ENCODE measurements around the gene L2HGDH. TPM values are rescaled to one million over a fixed set of nuclear protein-coding genes. Genes with fewer than 3 reads are reported as not detected.

Gene L2HGDH
- total RNA-seq, 1 experiment from 2014 or later = 27.8 TPM

DNA sequence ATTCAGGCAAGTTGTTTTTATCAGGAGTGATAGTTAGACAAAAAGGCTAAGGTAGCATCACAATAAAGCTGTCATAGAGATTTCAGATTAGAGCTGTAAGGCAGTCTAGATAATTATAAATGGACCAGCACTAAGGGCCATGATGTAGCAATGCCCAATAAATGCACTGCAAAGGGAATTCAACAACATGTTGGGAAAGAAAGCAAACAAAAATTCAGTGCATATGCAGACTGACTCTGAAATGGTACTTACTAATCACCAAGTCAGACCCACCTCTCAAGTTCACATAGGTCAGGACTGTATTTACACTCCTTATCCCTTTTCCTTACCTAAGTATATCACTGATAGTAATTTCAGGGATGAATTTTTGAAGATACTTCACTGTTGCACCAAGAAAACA is 47.0 kb downstream of the L2HGDH start:
- DNase-seq (no peak), ATAC-seq (no peak)
- Histone ChIP-seq H3K9me3 (ENCODE audit: low read length) (no peaks in the 10 kb centered on the region), H3K9me2 (replicated peaks; ENCODE audit: low read length) (no peaks in the 10 kb centered on the region), H3K4me2 (ENCODE audit: low read length) (no peak overlapping the region), H3F3A (ENCODE audit: low read length, unreplicated experiment) (no peaks in the 10 kb centered on the region), H3K9ac (ENCODE audit: low read length) (no peak overlapping the region), H3K36me3 (ENCODE audit: low read depth, low read length) (no peaks in the 10 kb centered on the region; the same call in 1 of the 2 replicates), H4K20me1 (ENCODE audit: low read length) (no peaks in the 10 kb centered on the region), H2AFZ (ENCODE audit: low read length) (no peak overlapping the region), H3K27me3 (ENCODE audit: low read length) (no peaks in the 10 kb centered on the region), H3K4me3 (ENCODE audit: low read length) (no peak overlapping the region), H3K79me2 (ENCODE audit: low read length) (no peaks in the 10 kb centered on the region), H3K27ac (ENCODE audit: low read length) (no peak overlapping the region), H3K4me1 (ENCODE audit: insufficient read depth, low read length) (no peaks in the 10 kb centered on the region)
- BruUV-seq (replicated peaks) = no TSS peak
- TF ChIP-seq EZH2 (IDR thresholded peaks at IDR 0.05; ENCODE audit: low read length, unreplicated experiment) (no peak), EZH2phosphoT487 (IDR thresholded peaks at IDR 0.05; ENCODE audit: borderline replicate concordance, low read length) (no peak)
- TF ChIP-seq, protein P1, sequence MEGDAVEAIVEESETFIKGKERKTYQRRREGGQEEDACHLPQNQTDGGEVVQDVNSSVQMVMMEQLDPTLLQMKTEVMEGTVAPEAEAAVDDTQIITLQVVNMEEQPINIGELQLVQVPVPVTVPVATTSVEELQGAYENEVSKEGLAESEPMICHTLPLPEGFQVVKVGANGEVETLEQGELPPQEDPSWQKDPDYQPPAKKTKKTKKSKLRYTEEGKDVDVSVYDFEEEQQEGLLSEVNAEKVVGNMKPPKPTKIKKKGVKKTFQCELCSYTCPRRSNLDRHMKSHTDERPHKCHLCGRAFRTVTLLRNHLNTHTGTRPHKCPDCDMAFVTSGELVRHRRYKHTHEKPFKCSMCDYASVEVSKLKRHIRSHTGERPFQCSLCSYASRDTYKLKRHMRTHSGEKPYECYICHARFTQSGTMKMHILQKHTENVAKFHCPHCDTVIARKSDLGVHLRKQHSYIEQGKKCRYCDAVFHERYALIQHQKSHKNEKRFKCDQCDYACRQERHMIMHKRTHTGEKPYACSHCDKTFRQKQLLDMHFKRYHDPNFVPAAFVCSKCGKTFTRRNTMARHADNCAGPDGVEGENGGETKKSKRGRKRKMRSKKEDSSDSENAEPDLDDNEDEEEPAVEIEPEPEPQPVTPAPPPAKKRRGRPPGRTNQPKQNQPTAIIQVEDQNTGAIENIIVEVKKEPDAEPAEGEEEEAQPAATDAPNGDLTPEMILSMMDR (conservative IDR thresholded peaks at IDR 0.05; ENCODE audit: low read depth, low read length) = no peak
- POLR2A ChIA-PET (ENCODE audit: unreplicated experiment) = no interaction called here
- CTCF ChIA-PET = no interaction called here
- intact Hi-C loops (cut with micrococcal nuclease) = no loop called here

DNA sequence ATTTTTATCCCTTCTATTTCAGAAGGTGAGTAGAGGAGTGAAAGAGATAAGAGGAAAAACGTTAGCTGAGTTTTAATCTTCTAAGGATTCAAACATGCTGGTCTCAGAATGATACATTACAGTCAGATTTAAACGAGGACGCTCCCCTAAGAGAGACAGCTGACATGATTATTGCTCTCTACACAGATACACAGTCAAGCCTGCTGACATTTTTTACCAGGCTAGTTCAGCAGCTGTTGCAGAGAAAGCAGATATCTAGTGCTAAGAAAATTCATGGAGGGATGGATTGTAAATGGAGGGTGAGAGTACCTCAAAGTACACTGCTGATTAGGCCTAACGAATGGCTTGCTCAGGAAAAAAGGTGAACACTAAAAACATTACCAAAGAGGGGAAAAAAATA is 48.7 kb downstream of the L2HGDH start:
- no peak overlapping the region for H3K27ac ChIP-seq (ENCODE audit: low read length)
- no TSS peak for BruUV-seq (replicated peaks)
- CTCF ChIA-PET = no interaction called here
- intact Hi-C loops (cut with micrococcal nuclease) = no loop called here
- H3K27me3 ChIP-seq (ENCODE audit: low read length) = no peaks in the 10 kb centered on the region
- no peaks in the 10 kb centered on the region for H3K4me1 ChIP-seq (ENCODE audit: insufficient read depth, low read length)
- no peak overlapping the region for H2AFZ ChIP-seq (ENCODE audit: low read length)
- no peak overlapping the region for H3K4me2 ChIP-seq (ENCODE audit: low read length)
- TF ChIP-seq, protein P1 (conservative IDR thresholded peaks at IDR 0.05; ENCODE audit: low read depth, low read length) = no peak
- no peak for TF ChIP-seq EZH2 (IDR thresholded peaks at IDR 0.05; ENCODE audit: low read length, unreplicated experiment)
- TF ChIP-seq EZH2phosphoT487 (IDR thresholded peaks at IDR 0.05; ENCODE audit: borderline replicate concordance, low read length) = no peak
- no peaks in the 10 kb centered on the region for H3K9me3 ChIP-seq (ENCODE audit: low read length)
- H3K9ac ChIP-seq (ENCODE audit: low read length) = no peak overlapping the region
- H4K20me1 ChIP-seq (ENCODE audit: low read length) = no peaks in the 10 kb centered on the region
- no peaks in the 10 kb centered on the region for H3K9me2 ChIP-seq (replicated peaks; ENCODE audit: low read length)
- H3K79me2 ChIP-seq (ENCODE audit: low read length) = no peaks in the 10 kb centered on the region
- no peak for DNase-seq
- ATAC-seq = no peak
- no peak overlapping the region for H3K4me3 ChIP-seq (ENCODE audit: low read length)
- POLR2A ChIA-PET (ENCODE audit: unreplicated experiment) = no interaction called here
- H3K36me3 ChIP-seq (ENCODE audit: low read depth, low read length) = no peaks in the 10 kb centered on the region; the same call in 1 of the 2 replicates
- H3F3A ChIP-seq (ENCODE audit: low read length, unreplicated experiment) = no peaks in the 10 kb centered on the region

DNA sequence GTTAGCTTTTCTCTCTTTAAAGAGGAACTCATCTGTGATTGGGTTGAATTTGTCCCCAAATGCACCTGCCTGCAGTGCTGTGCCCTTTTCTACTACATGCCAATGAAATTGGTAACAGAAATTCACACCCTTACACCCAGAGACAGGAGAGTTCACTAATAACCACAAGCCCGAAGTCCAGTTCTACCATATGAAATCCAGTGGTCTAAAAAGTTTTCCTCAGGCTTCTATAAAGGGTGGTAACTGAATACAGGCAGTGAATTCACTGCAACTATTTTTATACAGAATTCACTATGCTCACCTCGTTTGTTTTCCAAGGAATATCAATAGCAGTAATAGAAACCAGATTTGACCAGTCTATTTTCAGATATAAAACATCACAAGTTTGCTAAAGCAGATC is 49.2 kb downstream of the L2HGDH start:
- H3K4me2 ChIP-seq (ENCODE audit: low read length) = no peak overlapping the region
- no peaks in the 10 kb centered on the region for H3K79me2 ChIP-seq (ENCODE audit: low read length)
- no peak overlapping the region for H3K4me3 ChIP-seq (ENCODE audit: low read length)
- H3K9ac ChIP-seq (ENCODE audit: low read length) = no peak overlapping the region
- H3K4me1 ChIP-seq (ENCODE audit: insufficient read depth, low read length) = no peaks in the 10 kb centered on the region
- DNase-seq (no peak), ATAC-seq (no peak)
- no peaks in the 10 kb centered on the region for H3K9me3 ChIP-seq (ENCODE audit: low read length)
- no peaks in the 10 kb centered on the region for H3K27me3 ChIP-seq (ENCODE audit: low read length)
- no peaks in the 10 kb centered on the region for H3K9me2 ChIP-seq (replicated peaks; ENCODE audit: low read length)
- no TSS peak for BruUV-seq (replicated peaks)
- intact Hi-C loops (cut with micrococcal nuclease) = no loop called here
- ChIA-PET POLR2A (ENCODE audit: unreplicated experiment) (no interaction called here), CTCF (no interaction called here)
- H3K36me3 ChIP-seq (ENCODE audit: low read depth, low read length) = no peaks in the 10 kb centered on the region; the same call in 1 of the 2 replicates
- no peak overlapping the region for H3K27ac ChIP-seq (ENCODE audit: low read length)
- no peaks in the 10 kb centered on the region for H3F3A ChIP-seq (ENCODE audit: low read length, unreplicated experiment)
- TF ChIP-seq EZH2phosphoT487 (IDR thresholded peaks at IDR 0.05; ENCODE audit: borderline replicate concordance, low read length) (no peak), EZH2 (IDR thresholded peaks at IDR 0.05; ENCODE audit: low read length, unreplicated experiment) (no peak)
- TF ChIP-seq, protein P1 (conservative IDR thresholded peaks at IDR 0.05; ENCODE audit: low read depth, low read length) = no peak
- H4K20me1 ChIP-seq (ENCODE audit: low read length) = no peaks in the 10 kb centered on the region
- no peak overlapping the region for H2AFZ ChIP-seq (ENCODE audit: low read length)

Data from PC-3 (cell line).